ENCODE measurements around the gene DNAH17.

The DNAH17 gene

DNA sequence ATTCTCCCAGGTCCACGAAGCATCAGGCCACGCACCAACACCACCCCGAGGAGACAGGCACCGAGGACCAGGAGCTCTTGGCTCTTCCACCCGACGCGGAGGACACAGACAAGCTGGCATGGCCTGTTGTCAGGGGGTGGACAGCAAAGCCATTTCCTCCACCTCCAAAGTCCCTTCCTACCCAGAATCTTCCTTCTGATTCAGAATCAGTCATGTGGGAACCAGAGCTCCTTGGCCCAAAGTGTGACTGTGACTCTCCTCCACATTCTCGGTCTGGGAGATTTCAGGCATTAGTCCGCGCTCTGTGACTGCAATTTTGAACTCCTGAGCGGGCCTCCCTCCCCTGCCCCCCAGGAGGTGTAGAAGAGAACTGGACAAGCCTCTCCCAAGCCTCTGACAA lies 9.2 kb downstream of the DNAH17 start:
- no peaks in the 10 kb centered on the region for H3K36me3 ChIP-seq (ENCODE audit: control insufficient read depth in 1 of 2, insufficient read depth in 2 of 2, low read depth in 1 of 2, low read length in 2 of 2)
- H3K27ac ChIP-seq (ENCODE audit: low read length, poor library complexity, severe bottlenecking), result no peak overlapping the region
- H3K4me1 ChIP-seq (ENCODE audit: control insufficient read depth, insufficient read depth, low read depth, low read length), result peaks cover 1% of the 10 kb centered on the region
- H2BK12ac ChIP-seq (ENCODE audit: low read length in 2 of 2), result no peak overlapping the region
- no peak overlapping the region for H3K9ac ChIP-seq (ENCODE audit: low read length)
- no peak overlapping the region for H4K8ac ChIP-seq (ENCODE audit: low read length)
- no peaks in the 10 kb centered on the region for H3K9me3 ChIP-seq (ENCODE audit: control insufficient read depth, low read length)
- no peak overlapping the region for H3K23ac ChIP-seq (ENCODE audit: low read length in 2 of 2)
- H2BK15ac ChIP-seq (ENCODE audit: low read depth, poor library complexity, severe bottlenecking), result no peak overlapping the region
- no peak overlapping the region for H3K4me2 ChIP-seq (ENCODE audit: low read length, poor library complexity, severe bottlenecking)
- no peak overlapping the region for H3K4me3 ChIP-seq (ENCODE audit: insufficient read depth in 1 of 2, low read depth in 1 of 2, low read length in 2 of 2)
- no peak for DNase-seq
- no peak overlapping the region for H2BK120ac ChIP-seq (ENCODE audit: low read depth, low read length)
- 91% methylated on average over 11 of the region's 11 CpGs for WGBS
- H2AK5ac ChIP-seq (ENCODE audit: low read length, severe bottlenecking), result no peak overlapping the region
- no peak overlapping the region for H3K18ac ChIP-seq (ENCODE audit: low read depth in 1 of 2, low read length in 2 of 2)
- H3K27me3 ChIP-seq (ENCODE audit: control insufficient read depth in 1 of 2, insufficient read depth in 1 of 2, low read length in 2 of 2), result peaks cover 7 to 51% of the 10 kb centered on the region in 2 experiments
- no peak overlapping the region for H3K4ac ChIP-seq (ENCODE audit: low read depth in 1 of 2, low read length in 2 of 2)
- H2BK5ac ChIP-seq (ENCODE audit: low read depth, low read length, poor library complexity, severe bottlenecking), result no peak overlapping the region
- no peaks in the 10 kb centered on the region for H3K79me1 ChIP-seq (replicated peaks; ENCODE audit: low read length, poor library complexity, severe bottlenecking)
- H4K91ac ChIP-seq (ENCODE audit: low read length), result no peak overlapping the region
- no peak overlapping the region for H2AFZ ChIP-seq (ENCODE audit: low read depth, low read length)
- no peak overlapping the region for H3K14ac ChIP-seq (ENCODE audit: low read length in 2 of 2)

DNA sequence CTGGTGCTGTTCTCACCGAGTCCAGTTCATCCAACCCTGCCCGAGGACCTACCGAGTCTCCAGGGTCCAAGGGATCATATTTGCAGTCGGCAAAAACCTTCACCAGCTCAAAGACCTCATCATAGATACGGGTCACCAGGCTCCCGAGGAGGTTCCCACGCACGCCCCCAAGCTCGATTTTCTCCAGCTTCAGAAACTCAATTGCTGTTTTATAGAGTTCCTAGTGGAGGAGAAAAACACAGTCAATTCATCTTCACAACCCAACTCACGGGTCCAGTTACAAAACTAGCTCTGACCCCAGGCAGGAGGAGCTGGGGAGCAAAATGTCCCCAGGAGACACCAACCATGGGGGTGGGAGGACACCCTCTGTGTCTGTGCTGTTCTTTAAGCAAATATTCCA lies 10.2 kb downstream of the DNAH17 start:
- DNase-seq, result no peak
- H3K36me3 ChIP-seq (ENCODE audit: control insufficient read depth in 1 of 2, insufficient read depth in 2 of 2, low read depth in 1 of 2, low read length in 2 of 2), result no peaks in the 10 kb centered on the region
- WGBS, result 96% methylated on average over 8 of the region's 10 CpGs
- H3K18ac ChIP-seq (ENCODE audit: low read depth in 1 of 2, low read length in 2 of 2), result no peak overlapping the region
- no peak overlapping the region for H2BK12ac ChIP-seq (ENCODE audit: low read length in 2 of 2)
- no peak overlapping the region for H3K14ac ChIP-seq (ENCODE audit: low read length in 2 of 2)
- peaks cover 1% of the 10 kb centered on the region for H3K4me1 ChIP-seq (ENCODE audit: control insufficient read depth, insufficient read depth, low read depth, low read length)
- no peaks in the 10 kb centered on the region for H3K79me1 ChIP-seq (replicated peaks; ENCODE audit: low read length, poor library complexity, severe bottlenecking)
- H3K9me3 ChIP-seq (ENCODE audit: control insufficient read depth, low read length), result no peaks in the 10 kb centered on the region
- no peak overlapping the region for H3K23ac ChIP-seq (ENCODE audit: low read length in 2 of 2)
- no peak overlapping the region for H4K91ac ChIP-seq (ENCODE audit: low read length)
- H3K4me3 ChIP-seq (ENCODE audit: insufficient read depth in 1 of 2, low read depth in 1 of 2, low read length in 2 of 2), result no peak overlapping the region
- H3K9ac ChIP-seq (ENCODE audit: low read length), result no peak overlapping the region
- H2AK5ac ChIP-seq (ENCODE audit: low read length, severe bottlenecking), result no peak overlapping the region
- no peak overlapping the region for H2BK120ac ChIP-seq (ENCODE audit: low read depth, low read length)
- H2BK15ac ChIP-seq (ENCODE audit: low read depth, poor library complexity, severe bottlenecking), result no peak overlapping the region
- H3K4ac ChIP-seq (ENCODE audit: low read depth in 1 of 2, low read length in 2 of 2), result no peak overlapping the region
- H3K27me3 ChIP-seq (ENCODE audit: control insufficient read depth in 1 of 2, insufficient read depth in 1 of 2, low read length in 2 of 2), result peaks cover 7 to 48% of the 10 kb centered on the region in 2 experiments
- H4K8ac ChIP-seq (ENCODE audit: low read length), result no peak overlapping the region
- H3K4me2 ChIP-seq (ENCODE audit: low read length, poor library complexity, severe bottlenecking), result no peak overlapping the region
- H3K27ac ChIP-seq (ENCODE audit: low read length, poor library complexity, severe bottlenecking), result no peak overlapping the region
- H2BK5ac ChIP-seq (ENCODE audit: low read depth, low read length, poor library complexity, severe bottlenecking), result no peak overlapping the region
- H2AFZ ChIP-seq (ENCODE audit: low read depth, low read length), result no peak overlapping the region

DNA sequence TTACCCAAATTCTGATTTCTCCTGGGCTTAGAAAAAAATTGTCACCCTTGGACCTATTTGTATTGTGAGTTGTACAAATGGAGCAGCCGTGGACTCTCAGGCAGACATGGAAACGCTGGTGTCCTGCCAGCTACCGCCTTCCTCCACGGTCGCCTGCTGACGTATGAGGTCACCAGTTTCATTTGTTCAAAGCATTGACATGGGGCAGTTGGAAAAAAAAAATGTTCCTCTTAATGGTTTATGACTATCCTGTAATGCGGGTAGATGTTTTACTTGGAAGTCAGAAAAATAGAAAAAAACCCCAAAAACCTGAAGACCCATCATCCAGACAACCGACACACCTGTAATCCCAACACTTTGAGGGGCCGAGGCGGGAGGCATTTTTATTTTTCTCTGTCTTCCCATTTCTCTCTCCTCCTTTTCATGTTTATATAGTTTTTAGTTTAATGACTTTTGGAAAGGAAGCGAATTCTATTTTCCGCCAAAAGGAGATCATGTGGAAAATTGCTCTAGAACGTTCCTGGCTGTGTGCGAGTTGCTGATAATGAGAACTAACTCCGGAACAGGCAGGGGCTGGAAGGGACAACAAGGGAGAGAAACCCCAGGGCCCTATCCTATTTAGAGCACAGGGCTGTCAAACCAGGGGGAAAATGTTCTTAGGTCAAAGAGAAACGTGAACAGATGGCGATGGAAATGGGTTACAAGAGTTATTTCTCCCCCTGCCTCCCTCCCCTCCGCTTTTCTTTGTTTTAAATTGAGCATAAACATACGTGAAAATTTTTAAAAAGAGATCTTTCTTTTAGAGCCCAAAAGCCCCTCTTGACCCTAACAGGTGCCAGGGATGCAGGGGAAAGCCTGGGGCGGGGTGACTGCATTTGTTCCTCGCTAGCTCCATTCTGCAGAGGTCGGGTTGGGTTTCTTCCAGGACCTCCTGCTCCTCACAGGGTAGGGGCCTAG lies 13.7 kb downstream of the DNAH17 start:
- Histone ChIP-seq H3K27me3 (ENCODE audit: control insufficient read depth in 1 of 2, insufficient read depth in 1 of 2, low read length in 2 of 2) (peaks cover 12 to 61% of the 10 kb centered on the region in 2 experiments), H2BK120ac (ENCODE audit: low read depth, low read length) (no peak overlapping the region), H3K9ac (ENCODE audit: low read length) (no peak overlapping the region), H3K4me1 (ENCODE audit: control insufficient read depth, insufficient read depth, low read depth, low read length) (no peaks in the 10 kb centered on the region), H3K18ac (ENCODE audit: low read depth in 1 of 2, low read length in 2 of 2) (no peak overlapping the region), H4K91ac (ENCODE audit: low read length) (no peak overlapping the region), H2BK12ac (ENCODE audit: low read length in 2 of 2) (no peak overlapping the region), H3K23ac (ENCODE audit: low read length in 2 of 2) (no peak overlapping the region), H2BK5ac (ENCODE audit: low read depth, low read length, poor library complexity, severe bottlenecking) (no peak overlapping the region), H2AK5ac (ENCODE audit: low read length, severe bottlenecking) (no peak overlapping the region), H3K4me2 (ENCODE audit: low read length, poor library complexity, severe bottlenecking) (no peak overlapping the region), H3K14ac (ENCODE audit: low read length in 2 of 2) (no peak overlapping the region), H3K27ac (ENCODE audit: low read length, poor library complexity, severe bottlenecking) (no peak overlapping the region), H3K4me3 (ENCODE audit: insufficient read depth in 1 of 2, low read depth in 1 of 2, low read length in 2 of 2) (no peak overlapping the region), H2AFZ (ENCODE audit: low read depth, low read length) (no peak overlapping the region), H2BK15ac (ENCODE audit: low read depth, poor library complexity, severe bottlenecking) (no peak overlapping the region), H3K36me3 (ENCODE audit: control insufficient read depth in 1 of 2, insufficient read depth in 2 of 2, low read depth in 1 of 2, low read length in 2 of 2) (no peaks in the 10 kb centered on the region), H3K79me1 (replicated peaks; ENCODE audit: low read length, poor library complexity, severe bottlenecking) (no peaks in the 10 kb centered on the region), H3K9me3 (ENCODE audit: control insufficient read depth, low read length) (no peaks in the 10 kb centered on the region), H4K8ac (ENCODE audit: low read length) (no peak overlapping the region), H3K4ac (ENCODE audit: low read depth in 1 of 2, low read length in 2 of 2) (no peak overlapping the region)
- WGBS, result 81% methylated on average over 14 of the region's 22 CpGs
- DNase-seq, result no peak

DNA sequence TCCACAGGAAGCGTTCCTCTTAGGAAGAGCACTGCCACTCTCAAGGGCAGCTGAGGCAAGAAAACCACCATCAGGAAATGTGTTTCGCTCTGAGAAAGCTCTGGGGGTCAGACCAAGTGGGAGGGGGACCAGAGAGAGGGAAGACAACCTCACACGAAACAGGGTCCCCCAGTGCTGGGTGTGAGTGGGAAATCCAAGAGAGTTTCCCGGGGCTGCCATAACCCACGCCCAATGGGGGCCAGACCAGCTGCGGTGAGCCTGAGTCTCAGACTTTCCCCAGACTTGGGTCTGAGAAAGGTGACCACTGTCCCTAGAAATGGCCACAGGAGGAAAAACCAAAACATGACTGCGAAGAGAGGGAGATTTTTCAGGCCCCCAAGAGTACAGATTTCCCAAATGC lies 14.5 kb downstream of the DNAH17 start:
- Histone ChIP-seq H3K27me3 (ENCODE audit: control insufficient read depth in 1 of 2, insufficient read depth in 1 of 2, low read length in 2 of 2) (peaks cover 12 to 61% of the 10 kb centered on the region in 2 experiments), H3K9ac (ENCODE audit: low read length) (no peak overlapping the region), H3K79me1 (replicated peaks; ENCODE audit: low read length, poor library complexity, severe bottlenecking) (no peaks in the 10 kb centered on the region), H3K4ac (ENCODE audit: low read depth in 1 of 2, low read length in 2 of 2) (no peak overlapping the region), H3K36me3 (ENCODE audit: control insufficient read depth in 1 of 2, insufficient read depth in 2 of 2, low read depth in 1 of 2, low read length in 2 of 2) (no peaks in the 10 kb centered on the region), H2BK5ac (ENCODE audit: low read depth, low read length, poor library complexity, severe bottlenecking) (no peak overlapping the region), H4K8ac (ENCODE audit: low read length) (no peak overlapping the region), H2BK15ac (ENCODE audit: low read depth, poor library complexity, severe bottlenecking) (peak overlapping the region; percentile 26), H3K4me2 (ENCODE audit: low read length, poor library complexity, severe bottlenecking) (no peak overlapping the region), H3K4me3 (ENCODE audit: insufficient read depth in 1 of 2, low read depth in 1 of 2, low read length in 2 of 2) (no peak overlapping the region), H4K91ac (ENCODE audit: low read length) (no peak overlapping the region), H2AK5ac (ENCODE audit: low read length, severe bottlenecking) (no peak overlapping the region), H3K18ac (ENCODE audit: low read depth in 1 of 2, low read length in 2 of 2) (no peak overlapping the region), H3K14ac (ENCODE audit: low read length in 2 of 2) (no peak overlapping the region), H2BK120ac (ENCODE audit: low read depth, low read length) (no peak overlapping the region), H3K23ac (ENCODE audit: low read length in 2 of 2) (no peak overlapping the region), H3K4me1 (ENCODE audit: control insufficient read depth, insufficient read depth, low read depth, low read length) (no peaks in the 10 kb centered on the region), H2BK12ac (ENCODE audit: low read length in 2 of 2) (no peak overlapping the region), H2AFZ (ENCODE audit: low read depth, low read length) (no peak overlapping the region), H3K27ac (ENCODE audit: low read length, poor library complexity, severe bottlenecking) (no peak overlapping the region), H3K9me3 (ENCODE audit: control insufficient read depth, low read length) (no peaks in the 10 kb centered on the region)
- 85% methylated on average over 6 of the region's 7 CpGs for WGBS
- no peak for DNase-seq
